Measurements from ENCODE around the gene FLG2. TPM values are rescaled to one million over a fixed set of nuclear protein-coding genes. Genes with fewer than 3 reads are reported as not detected.

The FLG2 gene
- polyA plus RNA-seq (2014; cell fraction: cytosol; rRNA removed): not detected in 2 replicates
- not detected in 2 replicates for polyA plus RNA-seq (2014; cell fraction: nucleus; rRNA removed)

DNA sequence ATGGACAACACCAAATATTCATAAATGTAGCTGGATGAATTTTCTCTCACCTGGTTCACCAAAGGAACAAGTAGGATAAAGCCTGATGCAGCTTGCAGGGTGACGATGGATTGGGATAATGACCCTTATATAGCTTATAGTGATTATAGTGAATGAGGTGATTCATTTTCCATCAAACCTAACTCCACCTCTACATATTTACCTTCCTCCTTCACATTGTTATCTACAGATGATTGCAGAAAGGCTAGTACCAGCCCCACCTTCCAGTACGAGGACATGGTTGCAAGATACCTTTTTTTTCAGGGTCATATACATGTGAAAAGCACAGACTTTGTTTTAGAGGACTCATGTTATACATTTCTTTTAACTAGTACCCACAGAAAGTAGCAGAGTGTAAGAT, at the start of gene FLG2:
FLG2 (minus strand) TSS at position 101 of the 400 bp plus-strand sequence. CDS start 1,122 bp downstream, outside the sequence.
- no peak for DNase-seq (ENCODE audit: low spot score)

DNA sequence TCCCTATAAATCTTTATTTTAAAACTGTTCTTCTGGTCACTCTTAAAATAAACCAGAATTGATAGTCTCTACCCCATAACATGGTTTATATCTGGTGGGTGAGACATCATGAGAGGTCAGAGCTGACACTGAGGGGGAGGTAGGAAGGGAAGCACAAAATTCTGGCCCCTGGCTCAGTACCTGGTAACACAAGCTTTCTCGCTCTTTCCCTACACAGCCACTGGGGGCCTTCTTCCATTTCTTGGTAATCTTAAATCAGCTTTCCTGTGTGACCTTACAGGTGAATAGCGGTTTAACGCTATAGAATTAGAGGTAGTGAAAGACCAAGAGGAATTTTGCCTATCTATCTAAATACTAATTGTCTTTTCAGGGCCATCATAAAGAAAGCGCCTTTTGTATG, 48.9 kb upstream of the FLG2 start:
- DNase-seq (ENCODE audit: low spot score): no peak

DNA sequence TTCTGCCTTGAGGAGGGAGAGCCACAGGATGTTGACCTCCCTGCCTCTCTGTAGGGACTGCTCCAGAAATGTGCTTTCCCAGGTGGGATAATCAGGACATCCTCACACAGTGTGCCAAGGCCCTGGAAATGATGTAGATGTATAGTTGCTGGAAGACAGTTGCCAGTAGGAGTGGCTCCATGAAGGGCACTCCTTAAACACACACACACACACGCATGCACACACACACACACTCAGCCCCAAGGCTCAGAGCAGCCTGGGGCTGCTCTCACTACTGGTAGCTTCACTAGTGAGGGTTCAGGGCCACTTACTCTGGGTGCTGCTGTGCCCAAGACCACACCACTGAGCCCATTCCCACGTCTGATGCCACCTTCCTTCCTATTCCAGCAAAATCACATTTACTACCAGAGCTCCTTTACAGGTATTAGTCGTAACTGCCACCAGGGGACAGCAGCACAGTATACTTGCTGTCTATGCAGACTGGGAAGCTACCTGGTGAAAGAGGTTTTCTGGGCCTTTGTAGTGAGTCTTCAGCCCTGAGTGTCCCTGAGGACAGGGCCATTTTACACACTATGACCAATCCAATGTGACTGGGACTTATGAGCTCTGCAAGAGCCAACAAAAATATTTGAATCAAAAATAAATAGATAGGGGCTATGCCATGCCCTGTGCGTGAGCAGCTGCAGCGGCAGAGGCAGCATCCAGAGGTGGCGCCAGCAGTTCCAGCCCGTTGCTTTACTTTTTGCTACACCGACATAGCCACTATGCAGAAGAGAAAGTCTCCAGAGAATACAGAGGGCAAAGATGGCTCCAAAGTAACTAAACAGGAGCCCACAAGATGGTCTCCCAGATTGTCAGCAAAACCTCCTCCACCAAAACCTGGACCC, 39.2 kb upstream of the FLG2 start:
- DNase-seq (ENCODE audit: low spot score): no peak

DNA sequence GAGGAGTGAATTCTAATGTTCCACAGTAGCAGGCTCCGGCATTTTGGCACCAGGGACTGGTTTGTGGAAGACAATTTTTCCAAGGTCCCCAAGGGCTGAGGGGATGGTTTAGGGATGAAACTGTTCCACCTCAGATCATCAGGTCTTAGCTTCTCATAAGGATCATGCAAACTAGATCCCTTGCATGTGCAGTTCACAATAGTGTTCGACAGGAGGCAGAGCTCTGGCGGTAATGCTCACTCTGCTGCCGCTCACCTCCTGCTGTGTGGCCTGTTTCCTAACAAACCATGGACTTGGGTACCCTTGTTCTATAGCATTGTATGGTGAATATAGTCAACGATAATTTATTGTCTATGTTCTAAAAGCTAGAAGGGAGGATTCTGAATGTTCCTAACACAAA, 37.7 kb upstream of the FLG2 start:
- no peak for DNase-seq (ENCODE audit: low spot score)

DNA sequence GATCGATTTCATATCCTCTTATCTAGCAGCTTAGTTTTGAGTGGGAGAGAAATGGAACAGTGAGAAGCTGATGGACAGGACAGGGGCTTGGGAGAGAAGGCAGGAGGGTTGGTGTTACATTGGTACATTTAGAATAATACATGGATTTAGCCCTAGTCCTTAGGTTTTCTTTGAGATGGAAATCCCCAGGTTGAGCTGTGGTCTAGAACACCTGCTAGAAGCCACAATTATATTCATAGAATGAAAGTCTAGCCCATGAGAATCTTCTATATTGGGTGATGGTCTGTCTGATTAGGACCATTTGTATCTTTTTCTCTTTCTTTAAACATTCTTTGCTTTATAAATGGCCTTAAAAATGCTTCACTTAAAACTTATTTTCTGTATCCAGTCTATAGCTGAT, 34.3 kb upstream of the FLG2 start:
- DNase-seq (ENCODE audit: low spot score): no peak

DNA sequence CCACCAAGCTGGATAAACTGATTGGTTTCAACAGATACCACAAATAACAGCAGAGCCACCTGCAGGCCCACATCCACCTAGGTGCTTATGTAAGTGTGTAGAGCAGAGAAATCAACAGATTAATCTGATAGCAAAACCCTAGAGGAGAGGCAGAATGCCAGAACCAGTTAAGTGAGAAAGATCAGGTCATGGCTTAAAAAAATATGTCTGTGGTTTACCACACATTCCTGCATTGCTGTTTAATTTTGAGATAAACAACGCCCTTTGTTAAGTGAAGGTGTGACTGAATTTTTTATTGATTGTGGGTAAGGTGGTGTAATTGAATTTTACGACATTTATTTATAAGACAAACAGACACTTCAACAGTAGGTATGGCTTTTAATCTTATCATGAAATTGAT, 33.1 kb upstream of the FLG2 start:
- no peak for DNase-seq (ENCODE audit: low spot score)

DNA sequence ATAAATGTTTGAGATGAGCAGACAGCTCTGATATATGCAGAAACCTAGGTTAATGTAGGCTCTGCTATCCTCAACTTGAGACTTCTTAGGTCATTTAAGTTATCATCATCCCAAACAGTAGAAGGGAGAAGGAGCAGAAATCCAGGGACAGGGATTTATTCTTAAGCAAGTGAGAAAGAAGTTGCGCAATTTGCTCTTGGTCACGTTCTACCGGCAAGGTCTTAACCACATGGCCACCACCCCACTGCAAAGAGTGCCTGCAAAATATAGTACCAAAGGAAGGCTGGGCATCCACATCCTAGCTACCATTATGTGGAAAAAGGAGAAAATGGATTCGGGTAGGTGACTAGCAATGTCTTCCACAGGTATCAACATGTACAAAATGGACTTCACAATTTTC, 29.1 kb upstream of the FLG2 start:
- no peak for DNase-seq (ENCODE audit: low spot score)

DNA sequence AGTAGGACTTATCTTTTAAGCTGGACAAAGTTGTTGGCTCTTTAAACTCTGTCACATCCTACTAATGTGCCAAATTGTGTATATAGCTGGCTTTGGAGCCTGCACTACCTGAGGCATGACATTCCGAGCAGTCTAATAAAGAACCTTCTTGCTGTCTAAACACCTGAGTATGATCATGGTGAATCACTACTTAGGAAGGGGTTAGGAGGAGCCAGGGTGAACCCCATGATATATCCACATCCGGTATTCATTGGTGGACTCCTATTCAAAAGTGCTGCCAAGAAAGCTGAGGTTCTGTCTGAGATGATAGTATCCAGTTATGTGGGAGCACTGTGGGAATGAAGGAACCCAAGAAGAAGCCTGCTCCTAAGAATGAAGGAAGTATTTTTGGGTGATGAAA, 27.1 kb upstream of the FLG2 start:
- DNase-seq (ENCODE audit: low spot score): no peak

DNA sequence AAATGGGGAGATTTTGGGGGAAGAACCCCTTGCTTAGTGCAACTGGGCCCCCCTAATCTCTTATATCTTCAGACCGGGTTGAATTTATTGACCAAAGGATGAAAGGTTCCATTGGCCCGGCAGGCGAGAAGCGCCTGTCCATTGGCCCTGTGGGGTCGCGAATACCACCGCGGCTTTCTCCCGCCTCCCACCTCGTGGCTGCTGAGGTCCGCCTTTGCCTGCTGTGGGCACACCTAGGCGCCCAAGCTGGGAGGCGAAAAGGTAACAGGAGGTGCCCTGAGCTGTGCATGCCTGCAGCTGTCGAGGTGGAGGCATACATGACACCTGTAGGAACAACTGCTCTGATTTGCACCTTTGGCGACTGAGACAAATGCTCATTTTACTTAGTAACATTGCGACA, 21.1 kb upstream of the FLG2 start:
- no peak for DNase-seq (ENCODE audit: low spot score)

DNA sequence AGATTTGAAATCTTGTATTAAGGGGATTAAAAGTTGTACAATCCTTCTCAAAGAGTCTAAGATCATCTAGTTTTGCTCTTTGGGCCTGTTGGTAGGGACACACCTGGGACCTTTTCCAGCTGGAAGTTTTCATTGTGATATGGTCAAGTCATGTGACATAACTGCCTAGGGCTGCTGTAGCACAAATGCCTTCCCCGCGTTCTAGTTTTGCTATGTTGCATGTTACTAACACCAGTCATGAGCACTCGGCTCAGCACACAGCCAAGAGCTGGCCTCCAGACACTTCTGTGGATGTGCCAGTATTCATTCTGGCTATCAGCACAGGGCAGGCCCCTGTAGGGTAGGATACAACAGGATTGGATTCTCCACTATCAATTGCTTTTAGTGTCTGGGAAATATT, 14.6 kb upstream of the FLG2 start:
- DNase-seq (ENCODE audit: low spot score): no peak

DNA sequence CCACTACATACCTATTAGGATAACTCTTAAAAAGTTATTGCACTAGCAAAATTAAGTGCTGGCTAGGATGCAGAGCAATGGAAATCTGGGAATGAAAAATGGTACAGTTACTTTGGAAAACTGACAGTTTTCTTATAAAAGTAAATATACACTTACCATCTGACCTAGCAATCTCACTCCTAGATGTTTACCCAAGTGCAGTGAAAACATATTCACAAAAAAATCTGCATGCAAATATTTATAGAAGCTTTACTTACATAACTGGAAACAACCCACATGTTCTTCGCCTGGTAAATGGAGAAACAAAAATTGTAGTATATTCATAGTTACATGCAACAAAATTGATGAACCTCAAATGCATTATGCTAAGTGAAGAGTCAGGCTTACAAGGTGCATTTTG, 12.9 kb upstream of the FLG2 start:
- no peak for DNase-seq (ENCODE audit: low spot score)

DNA sequence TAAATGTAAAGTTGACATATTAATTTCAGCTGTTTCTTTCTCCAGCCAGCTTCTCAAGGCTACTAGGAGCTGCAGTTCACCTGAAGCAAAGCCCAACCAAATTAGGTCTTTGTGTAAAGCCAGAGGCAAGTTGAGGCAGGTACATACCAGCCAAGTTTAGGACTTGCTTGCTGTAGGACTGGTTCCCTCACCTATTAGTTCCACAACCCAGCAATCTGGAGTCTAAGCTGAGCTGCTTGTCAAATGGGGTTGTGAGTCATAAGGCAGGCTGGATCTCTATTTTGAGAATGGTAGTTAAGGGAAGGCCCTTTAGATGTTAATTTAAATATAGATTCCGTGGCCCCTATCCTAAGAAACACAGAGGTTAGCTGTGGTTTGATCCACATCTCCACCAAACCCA, 7.6 kb upstream of the FLG2 start:
- no peak for DNase-seq (ENCODE audit: low spot score)

DNA sequence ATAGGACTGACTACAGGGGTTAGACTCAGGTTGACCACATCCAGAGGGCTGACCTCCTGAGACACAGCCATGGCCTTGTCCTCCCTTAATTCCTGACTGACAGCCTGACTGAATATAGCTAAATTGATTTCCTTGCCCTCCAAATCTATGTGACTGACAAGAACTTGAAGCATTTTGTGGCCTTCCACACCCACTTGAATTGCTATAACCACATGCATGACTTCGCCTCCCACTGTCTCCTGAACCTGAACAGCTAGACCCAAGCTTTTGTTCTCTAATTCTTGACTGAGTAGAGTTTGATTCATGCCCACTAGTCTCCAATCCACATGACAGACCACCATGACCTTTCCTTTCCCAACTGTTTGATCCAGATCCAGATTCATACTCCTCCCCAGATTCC, 3.1 kb downstream of the FLG2 start:
- DNase-seq (ENCODE audit: low spot score): no peak

DNA sequence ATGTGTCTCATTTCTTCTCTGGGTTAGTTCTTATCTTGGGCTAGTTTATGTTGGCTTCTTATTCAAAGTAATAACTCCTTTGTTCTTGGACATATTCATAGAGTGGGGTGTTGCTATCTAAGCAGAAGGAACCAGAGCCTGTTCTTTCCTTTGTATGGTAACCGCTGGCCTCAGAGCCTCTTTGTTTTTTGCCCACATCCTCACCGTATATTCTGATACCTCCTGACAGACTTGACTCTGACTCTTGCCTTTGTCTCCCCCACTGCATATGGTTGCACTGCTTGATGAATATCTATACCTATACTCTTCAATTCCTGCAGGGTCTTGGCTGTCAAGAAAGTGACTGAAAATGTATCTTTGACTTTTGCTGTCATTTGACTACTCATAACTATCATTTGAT, 10.2 kb downstream of the FLG2 start:
- DNase-seq (ENCODE audit: low spot score): no peak

DNA sequence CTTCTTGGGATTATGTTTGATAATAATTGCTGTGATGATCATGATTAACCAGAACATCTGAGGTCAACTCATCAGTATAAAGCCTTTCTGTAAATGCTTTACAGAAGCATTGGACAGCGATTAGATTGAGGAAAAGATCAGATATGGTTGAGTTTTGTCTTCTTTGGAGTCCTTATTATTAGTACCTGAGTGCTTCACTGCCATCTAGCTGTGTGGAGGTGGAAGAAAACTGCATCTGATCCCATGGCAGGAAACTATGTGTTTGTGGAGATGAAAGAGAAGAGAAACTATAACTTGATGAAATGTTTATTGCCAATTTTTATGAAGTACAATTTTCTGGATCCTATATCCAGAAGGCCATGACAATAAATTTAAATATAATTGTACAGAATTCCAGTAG, 11.4 kb downstream of the FLG2 start:
- DNase-seq (ENCODE audit: low spot score): no peak

DNA sequence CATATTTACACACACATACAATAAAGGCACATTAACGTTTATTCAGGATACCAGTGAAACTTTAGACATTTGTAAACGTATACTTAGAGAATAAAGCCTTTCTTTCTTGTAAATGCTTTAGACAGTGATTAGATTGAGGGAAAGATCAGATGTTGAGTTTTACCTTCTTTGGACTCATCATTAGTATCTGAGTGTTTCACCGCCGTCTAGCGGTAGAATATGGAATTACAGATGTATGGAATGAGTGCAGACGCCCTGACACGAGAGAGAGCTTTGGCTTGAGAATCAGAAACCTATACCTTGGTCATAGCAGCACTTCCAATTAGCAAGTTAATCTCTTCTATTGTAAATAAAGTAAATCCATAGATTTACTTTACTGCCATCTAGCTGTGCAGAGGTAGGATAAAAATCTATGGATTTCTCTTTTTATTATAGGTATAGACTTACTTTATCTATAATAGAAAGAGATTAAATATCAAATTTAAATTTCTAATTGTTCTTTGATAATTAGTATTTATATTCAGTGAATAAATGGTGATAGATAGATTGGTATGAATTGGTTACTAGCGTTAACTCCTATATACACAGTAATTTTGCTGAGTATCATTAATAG, 12.6 kb downstream of the FLG2 start:
- peak; percentile 50 for DNase-seq (ENCODE audit: low spot score)

DNA sequence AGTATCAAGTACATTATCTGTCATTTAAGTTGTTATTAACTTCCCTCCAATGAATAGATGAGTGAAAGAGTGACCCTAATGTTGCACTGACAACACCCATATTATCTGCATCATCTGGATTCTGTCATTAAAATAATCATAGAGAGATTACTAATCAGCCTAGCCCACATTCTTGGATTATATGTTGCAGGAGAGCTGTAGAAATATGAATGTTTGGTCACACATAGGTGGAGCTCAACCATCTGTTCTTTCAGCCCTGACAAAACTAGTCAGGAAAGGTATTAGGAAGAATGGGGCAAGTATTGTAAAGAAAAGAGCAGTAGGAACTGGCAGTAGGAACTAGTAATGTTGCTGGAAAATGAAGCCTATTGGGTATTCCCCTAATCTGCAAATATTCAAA, 15.4 kb downstream of the FLG2 start:
- no peak for DNase-seq (ENCODE audit: low spot score)

DNA sequence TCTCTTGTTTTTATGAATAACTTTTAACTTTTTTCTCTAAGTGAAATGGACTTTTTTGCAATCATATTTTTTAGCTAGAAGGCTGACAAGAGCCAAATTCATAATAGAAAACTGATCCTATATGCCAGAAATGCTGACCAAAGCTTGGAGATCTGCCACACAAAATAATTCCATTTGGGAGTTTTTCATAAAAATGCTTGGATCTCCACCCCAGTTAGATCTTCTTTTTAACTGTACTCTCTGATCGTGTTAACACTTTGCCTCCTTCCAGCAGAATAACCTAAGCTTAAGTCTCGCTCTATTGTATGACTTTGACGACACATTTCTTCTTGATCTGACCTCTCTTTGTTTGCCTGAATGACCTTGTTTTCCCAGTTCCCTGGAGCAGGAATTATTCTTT, 16.8 kb downstream of the FLG2 start:
- no peak for DNase-seq (ENCODE audit: low spot score)

DNA sequence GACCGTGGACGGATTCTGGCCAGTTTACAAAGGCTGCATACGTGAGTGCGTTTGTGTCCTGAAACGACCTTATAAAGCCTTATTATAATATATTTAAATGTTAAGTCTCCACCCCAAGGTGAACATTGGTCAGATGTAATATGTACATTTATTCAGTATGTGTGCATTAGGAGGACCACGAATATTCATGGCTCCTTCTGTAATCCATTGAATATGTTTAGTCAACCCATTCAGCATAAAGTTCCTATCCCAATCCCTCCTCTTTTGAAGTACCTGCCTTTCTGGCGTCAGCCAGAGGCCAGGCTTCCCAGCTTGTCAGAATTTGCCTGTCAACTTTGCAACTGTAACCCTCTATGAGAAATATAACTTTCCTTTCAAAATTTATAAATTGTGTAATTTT, 24.4 kb downstream of the FLG2 start:
- no peak for DNase-seq (ENCODE audit: low spot score)

DNA sequence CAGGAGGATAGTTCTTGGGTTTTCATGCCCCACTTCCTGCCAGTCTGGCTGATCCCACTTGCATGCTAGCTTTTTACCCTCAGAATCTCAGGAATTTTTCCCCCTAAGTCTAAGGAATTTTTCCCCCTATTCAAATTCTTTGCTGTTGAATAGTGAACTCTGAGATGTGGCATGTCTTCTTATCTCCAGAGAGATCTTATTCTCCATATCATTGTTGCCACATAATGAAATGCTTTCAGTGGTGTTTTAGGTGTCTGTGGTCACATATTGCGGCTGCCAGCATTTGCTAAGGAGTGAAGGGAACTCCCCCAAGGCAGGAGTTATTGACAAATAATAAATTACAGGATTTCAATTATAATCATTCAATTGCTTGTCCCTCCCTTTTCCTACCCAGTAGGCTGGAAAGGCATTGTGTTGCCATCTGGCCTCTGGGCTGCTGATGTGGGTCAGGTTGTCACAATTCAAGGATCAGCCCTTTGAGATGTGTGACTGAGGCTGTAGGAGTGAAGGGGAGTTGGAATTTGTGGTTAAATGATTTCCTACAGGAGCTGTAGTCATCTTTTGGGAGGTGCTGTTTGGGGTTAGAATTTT, 30.9 kb downstream of the FLG2 start:
- DNase-seq (ENCODE audit: low spot score): no peak

DNA sequence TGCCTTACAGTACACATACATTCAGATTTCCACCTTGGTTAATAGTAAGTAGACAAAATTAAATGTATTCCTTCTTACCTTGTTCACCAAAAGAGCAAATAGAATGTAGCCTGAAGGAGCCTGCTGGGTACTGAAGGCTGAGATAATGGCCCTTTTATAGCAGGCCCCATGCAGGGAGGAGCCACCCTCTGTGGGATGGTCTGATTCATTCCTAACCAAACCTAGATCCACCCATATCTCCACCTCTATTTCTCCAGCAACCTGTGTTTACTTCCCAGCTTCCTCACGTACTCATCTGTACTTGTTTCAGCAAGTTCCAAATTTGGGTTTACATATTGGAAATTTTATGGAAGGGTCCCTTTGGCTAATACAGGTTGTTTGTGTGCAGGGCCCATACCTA, 34.7 kb downstream of the FLG2 start, which contains the start of gene FLG:
FLG (minus strand) TSS at position 129 of the 400 bp plus-strand sequence. CDS start 9,783 bp downstream, outside the sequence.
- no peak for DNase-seq (ENCODE audit: low spot score)

DNA sequence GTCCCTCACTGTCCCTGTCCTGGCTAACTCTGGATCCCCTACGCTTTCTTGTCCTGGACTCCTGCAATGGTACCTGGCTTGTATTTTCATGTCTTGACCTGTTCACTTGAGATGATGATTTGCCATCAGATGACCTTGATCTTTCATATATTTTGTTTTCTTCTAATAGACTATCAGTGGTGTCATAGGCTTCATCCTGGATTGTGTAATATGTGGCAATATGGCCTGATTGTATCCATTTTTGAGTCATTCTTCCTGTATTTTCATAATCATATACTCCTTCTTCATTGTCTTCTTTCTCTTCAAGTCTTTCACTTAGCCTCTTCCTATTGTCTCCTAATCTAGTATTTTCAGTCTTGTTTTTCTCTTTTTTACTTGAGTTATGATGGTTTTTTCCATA, 45.8 kb downstream of the FLG2 start:
- no peak for DNase-seq (ENCODE audit: low spot score)
